ENCODE data around the gene CPLX1. TPM values are rescaled to one million over a fixed set of nuclear protein-coding genes. Genes with fewer than 3 reads are reported as not detected.

Gene CPLX1
- total RNA-seq, 1 experiment from 2014 or later = 3.5 TPM

- peaks cover 9% of the 10 kb centered on the region for H3K4me1 Mint-ChIP-seq
- H3K36me3 Mint-ChIP-seq = peaks cover 80% of the 10 kb centered on the region
- no peak for DNase-seq (ENCODE audit: low spot score)
- TF ChIP-seq ZNF281 (CRISPR knock-in tag; IDR thresholded peaks at IDR 0.05) = no peak
- no peak for TF ChIP-seq ZNF425 (CRISPR knock-in tag; conservative IDR thresholded peaks at IDR 0.05)
- no peak for TF ChIP-seq PRRX2 (CRISPR knock-in tag; IDR thresholded peaks at IDR 0.05)
- TF ChIP-seq USF2 (CRISPR knock-in tag; IDR thresholded peaks at IDR 0.05) = no peak
- no peak for TF ChIP-seq E2F4 (CRISPR knock-in tag; IDR thresholded peaks at IDR 0.05; ENCODE audit: borderline replicate concordance, low read depth)
- no peak for TF ChIP-seq CREM (CRISPR knock-in tag; IDR thresholded peaks at IDR 0.05)
- TF ChIP-seq ATF2 (CRISPR knock-in tag; IDR thresholded peaks at IDR 0.05; ENCODE audit: borderline replicate concordance, low read depth) = no peak
- TF ChIP-seq AR (CRISPR knock-in tag; IDR thresholded peaks at IDR 0.05) = no peak
- TF ChIP-seq ATF1 (CRISPR knock-in tag; IDR thresholded peaks at IDR 0.05) = no peak
- TF ChIP-seq ATF3 (CRISPR knock-in tag; conservative IDR thresholded peaks at IDR 0.05) = no peak
- no peak for TF ChIP-seq ZNF512 (CRISPR knock-in tag; IDR thresholded peaks at IDR 0.05; ENCODE audit: borderline replicate concordance)
- TF ChIP-seq ATF6 (CRISPR knock-in tag; IDR thresholded peaks at IDR 0.05) = no peak
- TF ChIP-seq CREB1 (CRISPR knock-in tag; IDR thresholded peaks at IDR 0.05) = no peak
- no peak for TF ChIP-seq MYBL2 (CRISPR knock-in tag; IDR thresholded peaks at IDR 0.05)
- TF ChIP-seq FOXP4 (CRISPR knock-in tag; IDR thresholded peaks at IDR 0.05) = no peak
- TF ChIP-seq CBFB (CRISPR knock-in tag; IDR thresholded peaks at IDR 0.05; ENCODE audit: low read depth) = no peak
- TF ChIP-seq ZNF121 (CRISPR knock-in tag; IDR thresholded peaks at IDR 0.05) = no peak
- CTCF ChIA-PET = no interaction called here
- peaks cover 11% of the 10 kb centered on the region for H3K9me3 Mint-ChIP-seq
- no peak overlapping the region for H3K4me3 Mint-ChIP-seq
- no peak overlapping the region for H3K27ac Mint-ChIP-seq
- POLR2A ChIA-PET = no interaction called here
- no peaks in the 10 kb centered on the region for H3K27me3 Mint-ChIP-seq (ENCODE audit: low read depth)
- ATAC-seq = no peak
Observed at GRCh38 chr4:761739-762138, 64.2 kb downstream of the CPLX1 start.
